ENCODE data around the gene C10orf90. TPM values are rescaled to one million over a fixed set of nuclear protein-coding genes. Genes with fewer than 3 reads are reported as not detected.

C10orf90 gene
- total RNA-seq, 4 donors from 2014 or later, result not detected

DNA sequence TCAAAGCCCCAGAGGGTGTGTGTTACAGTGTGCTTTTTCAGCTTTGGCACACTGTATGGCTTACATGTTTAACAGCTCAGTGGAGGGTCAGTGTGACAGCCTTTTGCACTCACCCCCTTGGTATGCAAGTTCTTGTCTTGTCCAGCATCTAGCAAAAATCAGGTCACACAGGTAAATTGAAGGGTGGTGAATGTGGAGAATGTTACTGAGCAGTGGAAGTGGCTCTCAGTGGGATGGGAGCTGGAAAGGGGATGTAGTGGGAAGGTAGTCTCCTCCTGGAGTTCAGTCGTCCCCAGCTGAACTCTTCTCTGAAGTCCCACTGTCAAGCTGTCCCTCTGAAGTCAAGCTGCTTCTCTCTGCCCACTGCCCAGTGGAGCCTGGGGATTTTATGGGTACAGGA, 21.0 kb upstream of the C10orf90 start:
- WGBS, 2 donors, result 80% methylated on average over 1 of the region's 1 CpG; no CpG with 5 or more reads in 1 of the 2 donors
- no peak for DNase-seq (ENCODE audit: low spot score in 2 of 2)
- TF ChIP-seq, protein P1, sequence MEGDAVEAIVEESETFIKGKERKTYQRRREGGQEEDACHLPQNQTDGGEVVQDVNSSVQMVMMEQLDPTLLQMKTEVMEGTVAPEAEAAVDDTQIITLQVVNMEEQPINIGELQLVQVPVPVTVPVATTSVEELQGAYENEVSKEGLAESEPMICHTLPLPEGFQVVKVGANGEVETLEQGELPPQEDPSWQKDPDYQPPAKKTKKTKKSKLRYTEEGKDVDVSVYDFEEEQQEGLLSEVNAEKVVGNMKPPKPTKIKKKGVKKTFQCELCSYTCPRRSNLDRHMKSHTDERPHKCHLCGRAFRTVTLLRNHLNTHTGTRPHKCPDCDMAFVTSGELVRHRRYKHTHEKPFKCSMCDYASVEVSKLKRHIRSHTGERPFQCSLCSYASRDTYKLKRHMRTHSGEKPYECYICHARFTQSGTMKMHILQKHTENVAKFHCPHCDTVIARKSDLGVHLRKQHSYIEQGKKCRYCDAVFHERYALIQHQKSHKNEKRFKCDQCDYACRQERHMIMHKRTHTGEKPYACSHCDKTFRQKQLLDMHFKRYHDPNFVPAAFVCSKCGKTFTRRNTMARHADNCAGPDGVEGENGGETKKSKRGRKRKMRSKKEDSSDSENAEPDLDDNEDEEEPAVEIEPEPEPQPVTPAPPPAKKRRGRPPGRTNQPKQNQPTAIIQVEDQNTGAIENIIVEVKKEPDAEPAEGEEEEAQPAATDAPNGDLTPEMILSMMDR (IDR thresholded peaks at IDR 0.05), result no peak
- TF ChIP-seq POLR2A (IDR thresholded peaks at IDR 0.05) (no peak), EP300 (IDR thresholded peaks at IDR 0.05) (no peak)

DNA sequence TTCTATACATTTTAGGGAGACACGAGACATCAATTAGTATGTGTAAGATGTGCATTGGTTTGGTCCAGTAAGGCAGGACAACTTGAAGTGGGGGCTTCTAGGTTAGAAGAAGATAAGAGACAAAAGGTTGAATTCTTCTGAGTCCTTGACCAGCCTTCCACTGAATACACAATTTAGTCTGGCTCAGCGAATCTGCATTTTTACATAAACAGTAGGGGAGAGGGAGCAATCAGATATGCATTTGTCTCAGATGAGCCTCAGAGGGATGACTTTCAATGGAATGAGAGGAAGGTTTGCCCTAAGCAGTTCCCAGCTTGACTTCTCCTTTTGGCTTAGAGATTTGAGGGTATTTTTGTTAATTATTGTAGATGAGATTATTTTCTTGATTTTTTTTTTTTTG, 20.0 kb upstream of the C10orf90 start:
- Histone ChIP-seq H3K36me3 (no peaks in the 10 kb centered on the region), H3K27ac (no peak overlapping the region), H3K4me3 (no peak overlapping the region), H3K27me3 (no peaks in the 10 kb centered on the region), H3K9me3 (peaks cover 0 to 17% (median 0%) of the 10 kb centered on the region in 4 donors), H3K4me1 (no peaks in the 10 kb centered on the region)
- no peak for DNase-seq (ENCODE audit: low spot score in 2 of 2)
- WGBS, 2 donors, result 72 to 74% methylated on average over 2 of the region's 2 CpGs
- TF ChIP-seq POLR2A (IDR thresholded peaks at IDR 0.05), result no peak
- TF ChIP-seq, protein P1 (IDR thresholded peaks at IDR 0.05), result no peak
- TF ChIP-seq EP300 (IDR thresholded peaks at IDR 0.05), result no peak

More for the DNA sequence above, 21.0 kb upstream of the C10orf90 start:
- peaks cover 0 to 17% (median 0%) of the 10 kb centered on the region in 4 donors for H3K9me3 ChIP-seq
- H3K27me3 ChIP-seq, result no peaks in the 10 kb centered on the region
- no peaks in the 10 kb centered on the region for H3K36me3 ChIP-seq
- H3K27ac ChIP-seq, result no peak overlapping the region
- no peaks in the 10 kb centered on the region for H3K4me1 ChIP-seq
- no peak overlapping the region for H3K4me3 ChIP-seq

- 92 to 100% methylated on average over 2 to 4 of the region's 4 CpGs for WGBS, 2 donors
- no peak for DNase-seq (ENCODE audit: low spot score in 2 of 2)
- H3K27me3 ChIP-seq, result no peaks in the 10 kb centered on the region
- H3K36me3 ChIP-seq, result no peaks in the 10 kb centered on the region
- H3K4me3 ChIP-seq, result no peak overlapping the region
- H3K27ac ChIP-seq, result no peak overlapping the region
- H3K9me3 ChIP-seq, result peaks cover 0 to 17% (median 0%) of the 10 kb centered on the region in 4 donors
- no peaks in the 10 kb centered on the region for H3K4me1 ChIP-seq
- TF ChIP-seq EP300 (IDR thresholded peaks at IDR 0.05) (no peak), POLR2A (IDR thresholded peaks at IDR 0.05) (no peak)
- TF ChIP-seq, protein P1 (IDR thresholded peaks at IDR 0.05), result no peak
These were observed 19.0 kb upstream of the C10orf90 start for GRCh38 chr10:126689461-126689994.

DNA sequence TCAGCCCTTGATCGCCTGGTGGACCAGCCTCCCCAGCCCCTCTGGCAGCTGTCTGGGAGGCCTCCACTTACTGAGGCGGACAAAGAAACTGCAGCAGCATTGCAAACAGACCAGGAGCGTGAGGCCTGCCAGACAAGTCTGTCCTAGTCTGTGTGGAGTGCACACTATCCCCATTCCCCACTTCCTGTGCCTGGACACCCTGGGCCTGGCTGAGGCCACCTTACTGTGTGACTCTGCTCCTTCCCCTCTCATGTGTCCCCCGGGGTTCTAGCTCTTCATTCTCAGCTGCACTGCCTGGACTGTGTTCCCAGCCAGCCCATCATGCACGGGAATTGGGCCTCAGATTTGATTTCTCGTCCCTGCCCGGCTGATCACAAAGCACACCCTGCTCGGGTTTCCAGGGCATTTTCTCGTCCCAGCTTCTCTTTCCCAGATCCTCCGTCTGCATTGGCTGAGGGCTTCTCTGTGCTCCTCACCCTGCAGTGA, 16.7 kb upstream of the C10orf90 start:
- no peak for DNase-seq (ENCODE audit: low spot score in 2 of 2)
- H3K4me3 ChIP-seq, result no peak overlapping the region
- H3K4me1 ChIP-seq, result no peaks in the 10 kb centered on the region
- WGBS, 2 donors, result 35 to 48% methylated on average over 10 of the region's 10 CpGs
- H3K27me3 ChIP-seq, result no peaks in the 10 kb centered on the region
- TF ChIP-seq, protein P1 (IDR thresholded peaks at IDR 0.05), result no peak
- TF ChIP-seq EP300 (IDR thresholded peaks at IDR 0.05), result no peak
- no peak for TF ChIP-seq POLR2A (IDR thresholded peaks at IDR 0.05)
- peaks cover 0 to 13% (median 0%) of the 10 kb centered on the region in 4 donors for H3K9me3 ChIP-seq
- H3K27ac ChIP-seq, result no peak overlapping the region
- no peaks in the 10 kb centered on the region for H3K36me3 ChIP-seq

DNA sequence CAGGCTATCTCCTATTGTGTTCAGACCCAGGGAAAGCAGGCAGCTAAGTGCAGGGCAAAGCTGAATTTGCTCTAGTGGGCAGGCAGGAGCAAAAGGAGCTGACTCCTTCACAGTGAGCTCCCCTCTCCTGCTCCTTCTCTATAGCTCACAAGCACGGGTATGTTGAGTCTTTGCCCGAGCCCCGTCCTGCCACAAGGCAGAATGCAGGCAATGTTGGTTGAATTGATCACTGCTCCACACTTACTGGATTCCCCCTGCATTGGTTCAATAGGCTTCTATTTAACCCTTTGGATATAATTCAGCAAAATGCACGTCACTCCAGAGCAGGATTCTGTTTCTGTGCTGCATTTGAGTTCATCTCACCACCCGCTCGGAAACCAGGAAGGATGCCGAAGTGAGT, 16.2 kb upstream of the C10orf90 start:
- DNase-seq (ENCODE audit: low spot score in 2 of 2), result no peak
- WGBS, 2 donors, result 75 to 79% methylated on average over 3 to 7 of the region's 7 CpGs

More for the DNA sequence above, 16.2 kb upstream of the C10orf90 start:
- Histone ChIP-seq H3K36me3 (no peaks in the 10 kb centered on the region), H3K27ac (no peak overlapping the region), H3K4me1 (no peaks in the 10 kb centered on the region), H3K9me3 (peaks cover 0 to 9% (median 0%) of the 10 kb centered on the region in 4 donors), H3K4me3 (no peak overlapping the region), H3K27me3 (no peaks in the 10 kb centered on the region)
- TF ChIP-seq EP300 (IDR thresholded peaks at IDR 0.05) (no peak), POLR2A (IDR thresholded peaks at IDR 0.05) (no peak)
- TF ChIP-seq, protein P1 (IDR thresholded peaks at IDR 0.05), result no peak
